ENCODE measurements around the gene CCNJL.

Gene CCNJL

GRCh38 chr5:160327818-160328217, 15.5 kb upstream of the CCNJL start:
- Histone ChIP-seq H3K4me1 (ENCODE audit: insufficient read depth, low read length) (no peaks in the 10 kb centered on the region), H3K27ac (ENCODE audit: low read depth, low read length) (no peak overlapping the region), H3K27me3 (ENCODE audit: control insufficient read depth in 1 of 2, insufficient read depth in 2 of 2, low read length in 2 of 2) (no peaks in the 10 kb centered on the region), H3K4me3 (ENCODE audit: low read depth in 1 of 2, low read length in 2 of 2) (no peak overlapping the region), H3K9me3 (ENCODE audit: low read length) (no peaks in the 10 kb centered on the region), H3K36me3 (ENCODE audit: insufficient read depth, low read length) (no peaks in the 10 kb centered on the region), H3K9ac (ENCODE audit: low read length) (no peak overlapping the region)

- no peak overlapping the region for H3K4me3 ChIP-seq (ENCODE audit: low read depth in 1 of 2, low read length in 2 of 2)
Observed at GRCh38 chr5:160326981-160327380, 14.6 kb upstream of the CCNJL start.

DNA sequence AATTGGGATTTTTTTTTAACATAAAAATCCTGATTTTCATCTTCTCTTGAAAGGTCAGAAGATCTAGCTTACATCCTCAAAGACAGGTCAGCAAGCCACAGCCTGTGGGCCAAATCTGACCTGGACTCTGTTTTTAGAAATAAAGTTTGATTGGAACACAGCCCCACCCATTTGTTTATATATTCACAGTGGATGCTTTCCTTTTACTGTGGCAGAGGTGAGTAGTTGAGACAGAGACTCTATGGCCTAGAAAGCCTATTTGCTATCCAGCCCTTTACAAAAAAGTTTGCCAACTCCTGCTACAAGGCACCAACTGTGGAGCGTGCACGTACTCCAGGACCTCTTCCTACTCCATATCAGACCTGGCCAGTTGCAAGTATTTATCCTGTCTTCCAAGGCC, 13.4 kb upstream of the CCNJL start:
- no peaks in the 10 kb centered on the region for H3K36me3 ChIP-seq (ENCODE audit: insufficient read depth, low read length)
- no peak overlapping the region for H3K27ac ChIP-seq (ENCODE audit: low read depth, low read length)
- no peak overlapping the region for H3K4me3 ChIP-seq (ENCODE audit: low read depth in 1 of 2, low read length in 2 of 2)
- no peak overlapping the region for H3K9ac ChIP-seq (ENCODE audit: low read length)
- H3K4me1 ChIP-seq (ENCODE audit: insufficient read depth, low read length), result no peaks in the 10 kb centered on the region
- H3K9me3 ChIP-seq (ENCODE audit: low read length), result no peaks in the 10 kb centered on the region
- no peaks in the 10 kb centered on the region for H3K27me3 ChIP-seq (ENCODE audit: control insufficient read depth in 1 of 2, insufficient read depth in 2 of 2, low read length in 2 of 2)

More at GRCh38 chr5:160326981-160327380, 14.6 kb upstream of the CCNJL start:
- Histone ChIP-seq H3K9ac (ENCODE audit: low read length) (no peak overlapping the region), H3K27ac (ENCODE audit: low read depth, low read length) (no peak overlapping the region), H3K36me3 (ENCODE audit: insufficient read depth, low read length) (no peaks in the 10 kb centered on the region), H3K27me3 (ENCODE audit: control insufficient read depth in 1 of 2, insufficient read depth in 2 of 2, low read length in 2 of 2) (no peaks in the 10 kb centered on the region), H3K4me1 (ENCODE audit: insufficient read depth, low read length) (no peaks in the 10 kb centered on the region), H3K9me3 (ENCODE audit: low read length) (no peaks in the 10 kb centered on the region)

- Histone ChIP-seq H3K27ac (ENCODE audit: low read depth, low read length) (no peak overlapping the region), H3K4me1 (ENCODE audit: insufficient read depth, low read length) (no peaks in the 10 kb centered on the region), H3K4me3 (ENCODE audit: low read depth in 1 of 2, low read length in 2 of 2) (no peak overlapping the region), H3K36me3 (ENCODE audit: insufficient read depth, low read length) (no peaks in the 10 kb centered on the region), H3K9me3 (ENCODE audit: low read length) (no peaks in the 10 kb centered on the region), H3K27me3 (ENCODE audit: control insufficient read depth in 1 of 2, insufficient read depth in 2 of 2, low read length in 2 of 2) (no peaks in the 10 kb centered on the region), H3K9ac (ENCODE audit: low read length) (no peak overlapping the region)
Observed at GRCh38 chr5:160324886-160325285, 12.5 kb upstream of the CCNJL start.

- Histone ChIP-seq H3K27me3 (ENCODE audit: control insufficient read depth in 1 of 2, insufficient read depth in 2 of 2, low read length in 2 of 2) (no peaks in the 10 kb centered on the region), H3K9me3 (ENCODE audit: low read length) (no peaks in the 10 kb centered on the region), H3K9ac (ENCODE audit: low read length) (no peak overlapping the region), H3K36me3 (ENCODE audit: insufficient read depth, low read length) (no peaks in the 10 kb centered on the region), H3K27ac (ENCODE audit: low read depth, low read length) (no peak overlapping the region), H3K4me1 (ENCODE audit: insufficient read depth, low read length) (no peaks in the 10 kb centered on the region), H3K4me3 (ENCODE audit: low read depth in 1 of 2, low read length in 2 of 2) (no peak overlapping the region)
Observed at GRCh38 chr5:160318409-160318808, 6.0 kb upstream of the CCNJL start.

DNA sequence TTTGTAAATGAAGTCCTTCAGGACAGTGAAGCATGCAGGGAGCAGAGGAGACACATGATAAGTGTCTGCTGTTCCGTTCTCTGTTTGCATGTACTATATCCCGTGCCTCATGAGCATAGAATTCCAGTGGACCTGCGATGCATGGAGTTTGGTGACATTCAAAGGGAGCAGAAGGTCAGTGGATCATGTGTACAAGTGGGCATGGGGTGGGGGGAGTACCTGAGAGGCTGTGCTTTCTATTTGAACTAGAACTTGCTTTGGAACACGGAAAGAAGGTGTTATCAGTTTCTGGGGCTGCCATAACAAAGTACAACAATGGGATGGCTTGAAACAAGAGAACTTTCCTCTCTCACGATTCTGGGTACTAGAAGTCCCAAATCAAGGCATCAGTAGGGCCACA, 5.1 kb upstream of the CCNJL start:
- peaks cover 4% of the 10 kb centered on the region for H3K4me1 ChIP-seq (ENCODE audit: insufficient read depth, low read length)
- H3K4me3 ChIP-seq (ENCODE audit: low read depth in 1 of 2, low read length in 2 of 2), result no peak overlapping the region
- H3K9me3 ChIP-seq (ENCODE audit: low read length), result no peaks in the 10 kb centered on the region
- no peaks in the 10 kb centered on the region for H3K27me3 ChIP-seq (ENCODE audit: control insufficient read depth in 1 of 2, insufficient read depth in 2 of 2, low read length in 2 of 2)
- no peak overlapping the region for H3K9ac ChIP-seq (ENCODE audit: low read length)
- no peak overlapping the region for H3K27ac ChIP-seq (ENCODE audit: low read depth, low read length)
- no peaks in the 10 kb centered on the region for H3K36me3 ChIP-seq (ENCODE audit: insufficient read depth, low read length)

GRCh38 chr5:160315968-160316367, 3.6 kb upstream of the CCNJL start:
- Histone ChIP-seq H3K27ac (ENCODE audit: low read depth, low read length) (no peak overlapping the region), H3K4me1 (ENCODE audit: insufficient read depth, low read length) (peaks cover 4% of the 10 kb centered on the region)

GRCh38 chr5:160312960-160313727, 780 bp upstream of the CCNJL start:
- Histone ChIP-seq H3K9me3 (ENCODE audit: low read length) (no peaks in the 10 kb centered on the region), H3K4me1 (ENCODE audit: insufficient read depth, low read length) (peaks cover 4% of the 10 kb centered on the region), H3K36me3 (ENCODE audit: insufficient read depth, low read length) (no peaks in the 10 kb centered on the region), H3K27me3 (ENCODE audit: control insufficient read depth in 1 of 2, insufficient read depth in 2 of 2, low read length in 2 of 2) (peaks cover 0 to 10% of the 10 kb centered on the region in 2 donors), H3K27ac (ENCODE audit: low read depth, low read length) (no peak overlapping the region), H3K9ac (ENCODE audit: low read length) (no peak overlapping the region), H3K4me3 (ENCODE audit: low read depth in 1 of 2, low read length in 2 of 2) (peak overlapping the region in 1 of 2 donors; percentile 45)

More at GRCh38 chr5:160315968-160316367, 3.6 kb upstream of the CCNJL start:
- no peaks in the 10 kb centered on the region for H3K9me3 ChIP-seq (ENCODE audit: low read length)
- H3K27me3 ChIP-seq (ENCODE audit: control insufficient read depth in 1 of 2, insufficient read depth in 2 of 2, low read length in 2 of 2), result peaks cover 0 to 10% of the 10 kb centered on the region in 2 donors
- no peak overlapping the region for H3K4me3 ChIP-seq (ENCODE audit: low read depth in 1 of 2, low read length in 2 of 2)
- H3K9ac ChIP-seq (ENCODE audit: low read length), result no peak overlapping the region
- H3K36me3 ChIP-seq (ENCODE audit: insufficient read depth, low read length), result no peaks in the 10 kb centered on the region

DNA sequence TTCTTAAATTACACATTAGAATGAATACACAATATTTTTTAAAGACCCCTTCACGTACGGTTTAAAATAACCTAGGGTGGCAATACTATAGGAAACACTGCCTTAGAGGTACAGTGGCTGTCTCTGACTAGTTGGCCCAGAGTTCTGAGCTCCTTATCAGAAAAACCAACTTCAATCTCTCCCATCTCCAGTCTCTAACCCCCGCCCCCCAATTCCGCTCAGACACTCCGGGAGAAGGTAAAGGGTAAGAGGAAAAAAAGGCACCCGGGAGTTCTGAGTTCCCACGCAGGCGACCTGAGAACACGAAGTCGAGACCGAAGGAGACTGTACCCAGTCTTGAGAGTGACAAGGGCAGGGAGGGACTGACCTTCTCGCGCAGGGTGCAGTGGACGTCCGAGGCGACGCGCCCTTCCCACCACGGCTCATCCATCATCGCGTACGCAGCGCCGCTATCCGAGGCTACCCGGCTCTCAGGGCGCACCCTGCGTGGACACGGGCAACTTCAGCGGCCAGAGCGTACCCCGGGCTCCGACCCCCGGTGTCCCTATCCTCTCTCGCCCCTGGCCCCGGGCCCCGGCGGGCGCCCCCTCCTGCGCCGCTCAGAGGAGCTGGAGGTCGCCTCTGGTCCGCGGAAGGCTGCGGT, 752 bp downstream of the CCNJL start:
- H3K27me3 ChIP-seq (ENCODE audit: control insufficient read depth in 1 of 2, insufficient read depth in 2 of 2, low read length in 2 of 2), result peaks cover 0 to 10% of the 10 kb centered on the region in 2 donors
- no peak overlapping the region for H3K9ac ChIP-seq (ENCODE audit: low read length)
- no peak overlapping the region for H3K27ac ChIP-seq (ENCODE audit: low read depth, low read length)

DNA sequence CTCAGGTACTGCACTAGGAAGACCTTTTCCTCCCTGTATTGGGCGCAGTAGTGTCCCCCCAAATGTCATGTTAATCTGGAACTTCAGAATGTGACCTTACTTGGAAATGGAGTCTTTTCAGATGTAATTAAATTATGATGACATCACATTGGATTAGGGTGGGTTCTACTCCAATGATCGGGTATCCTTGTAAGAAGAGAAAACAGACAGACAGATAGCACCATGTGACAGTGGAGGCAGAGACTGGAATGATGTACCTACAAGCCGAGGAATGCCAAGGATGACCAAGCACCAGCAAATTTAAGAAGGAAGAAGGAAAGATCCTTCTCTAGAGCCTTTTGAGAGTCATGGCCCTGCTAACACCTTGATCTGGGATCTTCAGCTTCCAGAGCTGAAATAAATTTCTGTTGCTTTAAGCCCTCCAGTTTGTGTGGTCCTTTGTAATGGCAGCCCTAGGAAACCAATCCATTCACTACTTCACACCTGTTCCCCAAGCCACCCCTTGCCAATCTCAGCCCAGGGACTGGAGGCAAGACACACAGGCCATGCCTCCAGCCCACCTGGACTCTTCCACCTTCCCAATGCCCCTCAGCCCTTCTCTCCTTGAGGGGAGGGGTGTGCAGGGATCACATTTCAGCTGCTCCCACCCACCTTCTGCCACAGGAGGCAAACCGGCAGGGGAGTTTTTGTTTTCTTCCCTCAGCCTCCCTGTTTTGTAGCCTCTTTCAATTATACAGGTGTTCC, 1.6 kb downstream of the CCNJL start:
- Histone ChIP-seq H3K4me1 (ENCODE audit: insufficient read depth, low read length) (peaks cover 4% of the 10 kb centered on the region), H3K27ac (ENCODE audit: low read depth, low read length) (no peak overlapping the region), H3K4me3 (ENCODE audit: low read depth in 1 of 2, low read length in 2 of 2) (no peak overlapping the region)

More for the DNA sequence above, 752 bp downstream of the CCNJL start:
- H3K4me3 ChIP-seq (ENCODE audit: low read depth in 1 of 2, low read length in 2 of 2), result peak overlapping the region; percentile 41 to 45
- H3K36me3 ChIP-seq (ENCODE audit: insufficient read depth, low read length), result no peaks in the 10 kb centered on the region
- peaks cover 4% of the 10 kb centered on the region for H3K4me1 ChIP-seq (ENCODE audit: insufficient read depth, low read length)
- H3K9me3 ChIP-seq (ENCODE audit: low read length), result no peaks in the 10 kb centered on the region

GRCh38 chr5:160310140-160310539, 2.2 kb downstream of the CCNJL start:
- Histone ChIP-seq H3K4me3 (ENCODE audit: low read depth in 1 of 2, low read length in 2 of 2) (no peak overlapping the region), H3K9me3 (ENCODE audit: low read length) (no peaks in the 10 kb centered on the region)

More for the DNA sequence above, 1.6 kb downstream of the CCNJL start:
- no peaks in the 10 kb centered on the region for H3K36me3 ChIP-seq (ENCODE audit: insufficient read depth, low read length)
- no peaks in the 10 kb centered on the region for H3K9me3 ChIP-seq (ENCODE audit: low read length)
- peaks cover 0 to 10% of the 10 kb centered on the region in 2 donors for H3K27me3 ChIP-seq (ENCODE audit: control insufficient read depth in 1 of 2, insufficient read depth in 2 of 2, low read length in 2 of 2)
- H3K9ac ChIP-seq (ENCODE audit: low read length), result no peak overlapping the region

More at GRCh38 chr5:160310140-160310539, 2.2 kb downstream of the CCNJL start:
- Histone ChIP-seq H3K4me1 (ENCODE audit: insufficient read depth, low read length) (peaks cover 4% of the 10 kb centered on the region), H3K27ac (ENCODE audit: low read depth, low read length) (no peak overlapping the region), H3K36me3 (ENCODE audit: insufficient read depth, low read length) (no peaks in the 10 kb centered on the region), H3K9ac (ENCODE audit: low read length) (no peak overlapping the region), H3K27me3 (ENCODE audit: control insufficient read depth in 1 of 2, insufficient read depth in 2 of 2, low read length in 2 of 2) (peaks cover 0 to 10% of the 10 kb centered on the region in 2 donors)

Measured in muscle layer of colon (tissue), 2 donors.